Measurements from ENCODE around the gene CCDC78.

CCDC78 gene

DNA sequence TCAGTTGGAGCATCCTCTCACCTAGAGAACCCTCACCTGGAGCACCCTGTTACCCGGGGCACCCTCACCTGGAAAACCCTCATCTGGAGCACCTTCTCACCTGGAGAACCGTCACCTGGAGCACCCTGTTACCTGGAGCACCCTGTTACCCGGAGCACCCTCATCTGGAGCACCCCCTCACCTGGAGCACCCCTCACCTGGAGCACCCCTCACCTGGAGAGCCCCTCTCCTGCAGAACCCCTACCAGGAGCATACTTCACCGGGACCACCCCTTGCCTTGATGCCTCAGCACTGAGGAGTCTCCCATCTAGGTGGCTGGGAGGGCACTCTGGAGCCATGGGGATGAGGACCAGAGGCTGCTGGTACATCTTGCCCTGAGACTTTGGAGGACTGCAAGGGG is 17.3 kb downstream of the CCDC78 start:
- Histone ChIP-seq H3K4me3 (ENCODE audit: low read depth, low read length) (no peak overlapping the region), H3K27ac (no peak overlapping the region), H3K36me3 (ENCODE audit: control insufficient read depth, insufficient read depth, low read length) (no peaks in the 10 kb centered on the region), H3K79me2 (peaks cover 5% of the 10 kb centered on the region), H3K9ac (no peak overlapping the region), H3K27me3 (ENCODE audit: control insufficient read depth, insufficient read depth, low read length) (peaks cover 7% of the 10 kb centered on the region), H3K4me1 (peaks cover 5% of the 10 kb centered on the region), H2AFZ (no peak overlapping the region), H3K4me2 (ENCODE audit: low read length) (no peak overlapping the region), H3K9me3 (ENCODE audit: control insufficient read depth, low read length) (no peaks in the 10 kb centered on the region)
- TF ChIP-seq, protein P1, sequence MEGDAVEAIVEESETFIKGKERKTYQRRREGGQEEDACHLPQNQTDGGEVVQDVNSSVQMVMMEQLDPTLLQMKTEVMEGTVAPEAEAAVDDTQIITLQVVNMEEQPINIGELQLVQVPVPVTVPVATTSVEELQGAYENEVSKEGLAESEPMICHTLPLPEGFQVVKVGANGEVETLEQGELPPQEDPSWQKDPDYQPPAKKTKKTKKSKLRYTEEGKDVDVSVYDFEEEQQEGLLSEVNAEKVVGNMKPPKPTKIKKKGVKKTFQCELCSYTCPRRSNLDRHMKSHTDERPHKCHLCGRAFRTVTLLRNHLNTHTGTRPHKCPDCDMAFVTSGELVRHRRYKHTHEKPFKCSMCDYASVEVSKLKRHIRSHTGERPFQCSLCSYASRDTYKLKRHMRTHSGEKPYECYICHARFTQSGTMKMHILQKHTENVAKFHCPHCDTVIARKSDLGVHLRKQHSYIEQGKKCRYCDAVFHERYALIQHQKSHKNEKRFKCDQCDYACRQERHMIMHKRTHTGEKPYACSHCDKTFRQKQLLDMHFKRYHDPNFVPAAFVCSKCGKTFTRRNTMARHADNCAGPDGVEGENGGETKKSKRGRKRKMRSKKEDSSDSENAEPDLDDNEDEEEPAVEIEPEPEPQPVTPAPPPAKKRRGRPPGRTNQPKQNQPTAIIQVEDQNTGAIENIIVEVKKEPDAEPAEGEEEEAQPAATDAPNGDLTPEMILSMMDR (IDR thresholded peaks at IDR 0.05) = no peak

DNA sequence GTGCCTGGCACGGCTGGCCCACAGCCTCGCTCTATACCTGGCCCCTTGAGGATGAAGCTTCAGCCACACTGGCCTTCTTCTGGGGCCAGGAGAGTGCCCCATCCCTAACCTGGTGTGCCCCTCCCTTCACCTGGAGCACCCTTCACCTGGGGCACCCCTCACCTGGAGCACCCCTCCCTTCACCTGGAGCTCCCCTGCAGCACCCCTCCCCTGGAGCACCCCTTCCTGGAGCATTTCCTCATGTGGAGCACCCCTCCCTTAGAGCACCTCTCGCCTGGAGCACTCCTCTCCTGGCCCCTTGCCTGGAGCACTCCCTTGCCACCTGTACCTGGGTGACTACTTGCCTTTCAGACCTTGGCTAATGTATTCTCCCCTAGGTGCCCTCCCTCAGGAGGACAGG is 18.2 kb downstream of the CCDC78 start:
- TF ChIP-seq, protein P1 (IDR thresholded peaks at IDR 0.05) = no peak
- peaks cover 7% of the 10 kb centered on the region for H3K27me3 ChIP-seq (ENCODE audit: control insufficient read depth, insufficient read depth, low read length)

DNA sequence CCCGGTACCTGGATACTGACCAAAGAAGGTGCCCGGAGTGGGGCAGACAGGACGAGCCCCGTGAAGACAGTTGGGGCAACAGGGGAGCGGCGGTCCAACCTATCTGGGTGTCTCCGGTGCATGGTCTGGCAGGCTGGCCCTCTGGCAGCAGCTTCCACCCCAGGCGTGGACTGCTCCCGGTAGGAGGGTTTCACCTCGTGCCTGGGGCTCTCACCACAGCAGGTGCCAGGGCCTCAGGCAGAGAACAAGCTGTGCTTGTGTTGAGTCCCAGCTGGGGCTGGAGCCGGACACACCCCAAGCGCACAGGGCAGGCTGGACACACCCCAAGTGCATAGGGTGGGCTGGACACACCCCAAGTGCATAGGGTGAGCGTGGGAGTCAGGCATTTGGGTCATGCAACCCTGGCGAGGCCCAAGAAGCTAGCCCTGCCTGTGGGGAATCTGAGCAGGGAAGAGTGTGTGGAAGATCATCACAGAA is 19.1 kb downstream of the CCDC78 start:
- H3K27me3 ChIP-seq (ENCODE audit: control insufficient read depth, insufficient read depth, low read length) = peaks cover 7% of the 10 kb centered on the region
- H3K4me2 ChIP-seq (ENCODE audit: low read length) = no peak overlapping the region
- TF ChIP-seq, protein P1 (IDR thresholded peaks at IDR 0.05) = no peak
- H3K27ac ChIP-seq = no peak overlapping the region
- H3K9ac ChIP-seq = no peak overlapping the region
- H3K4me1 ChIP-seq = peaks cover 5% of the 10 kb centered on the region
- H2AFZ ChIP-seq = no peak overlapping the region
- no peak overlapping the region for H3K4me3 ChIP-seq (ENCODE audit: low read depth, low read length)
- no peaks in the 10 kb centered on the region for H3K36me3 ChIP-seq (ENCODE audit: control insufficient read depth, insufficient read depth, low read length)
- H3K79me2 ChIP-seq = peaks cover 24% of the 10 kb centered on the region
- H3K9me3 ChIP-seq (ENCODE audit: control insufficient read depth, low read length) = no peaks in the 10 kb centered on the region

More for the DNA sequence above, 18.2 kb downstream of the CCDC78 start:
- no peaks in the 10 kb centered on the region for H3K36me3 ChIP-seq (ENCODE audit: control insufficient read depth, insufficient read depth, low read length)
- H3K4me1 ChIP-seq = peaks cover 5% of the 10 kb centered on the region
- H3K79me2 ChIP-seq = peaks cover 14% of the 10 kb centered on the region
- H3K9ac ChIP-seq = no peak overlapping the region
- no peak overlapping the region for H3K4me3 ChIP-seq (ENCODE audit: low read depth, low read length)
- H3K4me2 ChIP-seq (ENCODE audit: low read length) = no peak overlapping the region
- no peak overlapping the region for H3K27ac ChIP-seq
- H3K9me3 ChIP-seq (ENCODE audit: control insufficient read depth, low read length) = no peaks in the 10 kb centered on the region
- H2AFZ ChIP-seq = no peak overlapping the region

DNA sequence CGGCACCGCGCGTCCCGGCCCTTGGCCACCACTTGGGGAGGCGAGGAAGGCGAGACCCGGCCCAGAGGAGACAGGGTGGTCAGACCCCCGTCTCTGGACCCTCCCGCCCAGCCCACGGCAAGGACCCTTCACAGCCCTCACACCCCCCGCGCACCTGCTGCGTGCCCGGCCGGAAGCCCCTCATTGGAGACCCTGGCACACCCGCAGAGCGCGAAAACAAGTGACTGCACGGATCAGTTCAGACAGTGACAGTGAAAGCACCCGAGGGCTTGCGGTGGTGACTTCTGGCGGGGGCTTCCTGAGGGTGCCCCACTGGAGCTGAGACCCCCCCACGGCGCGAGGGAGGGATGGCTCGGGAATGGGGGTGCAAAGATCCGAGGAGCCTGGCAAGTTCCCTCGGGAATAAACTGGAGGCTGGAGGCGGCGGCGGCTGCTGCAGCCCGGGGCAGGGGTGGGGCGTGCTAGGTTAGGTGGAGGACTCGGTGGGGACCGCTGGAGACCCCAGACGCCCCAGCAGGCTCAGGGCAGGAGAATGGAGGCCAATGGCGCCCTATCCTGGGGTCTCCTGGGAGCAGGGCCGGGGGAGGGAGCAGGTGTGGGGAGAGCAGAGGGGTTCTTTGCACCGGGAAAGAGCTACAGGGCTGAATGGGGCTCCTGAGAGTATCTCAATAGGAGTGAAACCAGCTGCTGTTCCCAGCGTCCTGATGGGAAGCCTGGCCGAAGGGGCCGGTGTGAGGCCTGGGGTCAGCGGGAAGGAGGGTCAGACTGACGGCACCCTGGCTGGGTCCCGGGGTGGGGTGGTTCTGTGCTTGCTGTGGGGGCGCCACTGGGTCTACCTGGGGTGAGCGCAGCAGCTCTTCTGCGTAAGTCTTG is 19.8 kb downstream of the CCDC78 start:
- Histone ChIP-seq H3K4me2 (ENCODE audit: low read length) (no peak overlapping the region), H3K27ac (no peak overlapping the region), H3K9me3 (ENCODE audit: control insufficient read depth, low read length) (no peaks in the 10 kb centered on the region), H3K4me3 (ENCODE audit: low read depth, low read length) (no peak overlapping the region), H3K27me3 (ENCODE audit: control insufficient read depth, insufficient read depth, low read length) (peaks cover 13% of the 10 kb centered on the region), H3K4me1 (peaks cover 5% of the 10 kb centered on the region), H3K79me2 (peaks cover 28% of the 10 kb centered on the region), H2AFZ (peak overlapping the region; percentile 60), H3K36me3 (ENCODE audit: control insufficient read depth, insufficient read depth, low read length) (no peaks in the 10 kb centered on the region), H3K9ac (no peak overlapping the region)
- TF ChIP-seq, protein P1 (IDR thresholded peaks at IDR 0.05) = no peak

Data from parathyroid adenoma (tissue), 2 donors.